Measurements from ENCODE around the gene LAMA5.

Gene LAMA5

GRCh38 chr20:62404761-62405107 is 37.6 kb upstream of the LAMA5 start:
- DNase-seq: no peak

- no peak for DNase-seq
These were observed 37.1 kb upstream of the LAMA5 start for GRCh38 chr20:62404112-62404665.

GRCh38 chr20:62403331-62403730 is 36.2 kb upstream of the LAMA5 start:
- no peak for DNase-seq

GRCh38 chr20:62402456-62403150 is 35.5 kb upstream of the LAMA5 start:
- no peak for DNase-seq

- DNase-seq: no peak
These were observed 34.2 kb upstream of the LAMA5 start for GRCh38 chr20:62401331-62401779.

GRCh38 chr20:62400541-62400940 is 33.4 kb upstream of the LAMA5 start:
- DNase-seq: no peak

GRCh38 chr20:62400021-62400420 is 32.9 kb upstream of the LAMA5 start:
- DNase-seq: no peak

GRCh38 chr20:62398120-62398821 is 31.2 kb upstream of the LAMA5 start:
- no peak for DNase-seq

- DNase-seq: no peak
These were observed 29.5 kb upstream of the LAMA5 start for GRCh38 chr20:62396367-62397239.

GRCh38 chr20:62395311-62396242 is 28.5 kb upstream of the LAMA5 start:
- DNase-seq: no peak

- no peak for DNase-seq
These were observed 27.4 kb upstream of the LAMA5 start for GRCh38 chr20:62394248-62395245.

- DNase-seq: no peak
These were observed 26.7 kb upstream of the LAMA5 start for GRCh38 chr20:62393830-62394229.

GRCh38 chr20:62393335-62393665 is 26.2 kb upstream of the LAMA5 start:
- DNase-seq: no peak

GRCh38 chr20:62392621-62393334 is 25.7 kb upstream of the LAMA5 start:
- no peak for DNase-seq

GRCh38 chr20:62392077-62392418 is 24.9 kb upstream of the LAMA5 start:
- DNase-seq: no peak

GRCh38 chr20:62391165-62392076 is 24.3 kb upstream of the LAMA5 start:
- no peak for DNase-seq

- no peak for DNase-seq
These were observed 23.4 kb upstream of the LAMA5 start for GRCh38 chr20:62390317-62391164.

- no peak for DNase-seq
These were observed 22.5 kb upstream of the LAMA5 start for GRCh38 chr20:62389601-62390087.

Measured in CD4-positive, alpha-beta T cell treated with Interleukin-6 for 4 hours (primary cell).